HG03095 (cell line): ENCODE results near the gene TCEA3.

Experiments
- ATAC-seq: cut with Tn5 transposase; IDR thresholded peaks from one replicate; pipeline ENCODE4 v1.9.1; 2021; ENCODE audit warnings: moderate library complexity; ENCODE audit not compliant: unreplicated experiment

TCEA3 gene

DNA sequence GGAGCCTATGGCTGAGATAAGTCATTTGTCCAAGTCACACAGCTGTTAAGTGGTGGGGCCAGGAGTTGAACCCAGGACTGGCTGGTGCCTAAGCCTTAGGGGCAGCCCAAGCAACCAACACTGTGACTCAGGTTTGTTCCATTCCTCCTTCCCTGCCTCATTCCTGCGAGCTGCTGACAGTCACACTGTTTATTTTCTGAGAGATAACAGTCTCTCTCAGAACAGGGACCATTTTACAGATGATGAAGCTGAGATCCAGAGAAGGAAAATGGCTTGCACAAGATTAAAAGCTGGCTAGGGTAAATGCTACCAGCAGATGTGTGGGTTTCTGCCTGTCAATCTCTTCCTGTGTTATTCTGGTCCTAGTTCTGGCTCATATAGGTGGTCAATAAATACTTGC is 24.3 kb upstream of the TCEA3 start:
- ATAC-seq = no peak

DNA sequence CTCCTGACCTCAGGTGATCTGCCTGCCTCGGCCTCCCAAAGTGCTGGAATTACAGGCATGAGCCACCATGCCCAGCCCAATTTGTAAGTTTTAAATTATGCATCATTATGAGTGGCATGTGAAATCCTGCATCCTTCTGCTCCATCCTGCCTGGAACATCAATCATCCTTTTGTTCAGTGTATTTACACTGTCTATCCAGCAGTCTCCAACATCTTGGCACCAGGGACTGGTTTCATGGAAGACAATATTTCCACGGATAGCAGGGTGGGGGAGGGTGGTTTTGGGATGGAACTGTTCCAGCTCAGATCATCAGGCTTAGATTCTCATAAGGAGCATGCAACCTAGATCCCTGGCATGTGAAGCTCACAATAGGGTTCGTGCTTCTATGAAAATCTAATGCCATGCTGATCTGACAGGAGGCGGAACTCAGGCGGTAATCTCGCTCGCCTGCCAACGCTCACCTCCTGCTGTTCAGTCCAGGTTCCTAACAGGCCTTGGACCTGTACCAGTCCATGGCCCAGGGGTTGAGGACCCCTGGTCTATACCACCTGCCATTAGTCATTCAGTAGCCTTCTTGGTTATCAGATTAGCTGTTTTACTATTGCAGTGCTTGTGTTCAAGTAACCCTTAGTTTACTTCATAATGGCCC is 22.2 kb upstream of the TCEA3 start:
- ATAC-seq = no peak

DNA sequence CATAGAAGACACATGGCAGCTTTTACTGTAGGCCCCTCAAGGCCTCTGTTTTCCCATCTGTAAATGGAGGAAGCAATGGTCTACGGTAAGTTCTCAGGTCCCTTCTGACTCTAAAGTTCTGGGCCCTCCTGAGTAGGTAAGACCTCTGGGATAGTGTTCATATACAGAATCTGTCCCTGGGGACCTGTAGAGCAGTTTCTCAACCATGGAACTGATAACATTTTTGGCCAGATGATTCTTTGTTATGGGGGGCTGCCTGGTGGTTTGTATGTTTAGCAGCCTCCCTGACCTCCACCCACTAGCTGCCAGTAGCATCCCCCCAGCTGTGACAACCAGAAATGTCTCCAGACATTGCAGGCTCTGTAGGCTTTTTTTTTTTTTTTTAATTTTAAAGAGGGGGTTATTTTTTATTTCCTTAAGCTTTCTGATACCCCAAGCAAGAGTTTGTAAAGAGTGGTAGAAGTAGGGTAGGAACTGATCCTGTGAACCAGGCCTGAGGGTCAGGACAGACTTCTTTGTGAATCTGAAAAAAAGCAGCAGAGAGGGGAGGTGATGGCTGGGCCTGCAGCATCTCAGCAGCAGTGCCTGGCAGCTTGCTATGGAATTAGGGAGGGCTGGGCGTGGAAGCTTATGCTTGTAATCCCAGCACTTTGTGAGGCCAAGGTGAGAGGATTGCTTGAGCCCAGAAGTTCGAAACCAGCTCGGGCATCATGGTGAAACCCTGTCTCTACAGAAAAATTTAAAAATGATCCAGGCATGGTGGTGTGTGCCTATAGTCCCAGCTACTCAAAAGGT is 20.2 kb upstream of the TCEA3 start:
- no peak for ATAC-seq

DNA sequence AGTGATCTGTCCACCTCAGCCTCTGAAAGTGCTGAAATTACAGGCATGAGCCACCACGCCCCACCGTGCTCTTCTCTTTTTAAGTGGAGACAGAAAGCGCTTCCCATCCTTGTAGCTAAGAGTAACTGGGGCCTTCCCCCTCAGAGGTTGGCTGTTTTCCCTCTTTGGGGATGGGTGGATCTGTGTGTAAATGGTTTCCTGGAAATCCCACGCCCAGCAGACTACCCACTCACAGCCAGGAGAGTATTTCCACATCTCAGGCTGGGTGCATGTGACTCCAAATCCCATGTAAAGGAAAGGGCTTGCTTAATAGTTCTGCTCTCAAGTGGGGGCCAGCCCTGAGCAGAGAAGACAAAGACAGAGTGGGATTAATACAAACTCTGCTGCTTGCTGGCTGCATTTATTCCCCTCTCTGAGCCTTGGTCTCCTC is 19.6 kb upstream of the TCEA3 start:
- no peak for ATAC-seq

DNA sequence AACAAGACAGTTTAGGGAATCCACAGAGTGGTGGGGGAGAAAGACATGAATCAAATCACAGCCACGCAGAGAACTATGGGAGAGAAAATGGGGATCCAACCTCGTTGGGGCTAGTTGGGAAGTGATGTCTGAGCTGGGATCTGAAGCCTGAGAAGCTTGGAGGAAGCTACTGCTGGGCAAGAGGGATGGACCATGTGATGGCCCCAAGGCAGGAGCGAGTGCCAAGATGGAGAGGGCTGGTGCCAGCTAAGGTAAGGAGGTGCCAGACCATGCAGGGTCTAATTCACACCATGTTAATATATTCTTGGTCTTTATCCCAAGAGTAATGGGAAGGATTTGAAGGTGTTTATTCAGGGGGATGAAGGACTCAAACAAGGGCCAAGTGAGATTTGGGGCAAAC is 18.2 kb upstream of the TCEA3 start:
- no peak for ATAC-seq

DNA sequence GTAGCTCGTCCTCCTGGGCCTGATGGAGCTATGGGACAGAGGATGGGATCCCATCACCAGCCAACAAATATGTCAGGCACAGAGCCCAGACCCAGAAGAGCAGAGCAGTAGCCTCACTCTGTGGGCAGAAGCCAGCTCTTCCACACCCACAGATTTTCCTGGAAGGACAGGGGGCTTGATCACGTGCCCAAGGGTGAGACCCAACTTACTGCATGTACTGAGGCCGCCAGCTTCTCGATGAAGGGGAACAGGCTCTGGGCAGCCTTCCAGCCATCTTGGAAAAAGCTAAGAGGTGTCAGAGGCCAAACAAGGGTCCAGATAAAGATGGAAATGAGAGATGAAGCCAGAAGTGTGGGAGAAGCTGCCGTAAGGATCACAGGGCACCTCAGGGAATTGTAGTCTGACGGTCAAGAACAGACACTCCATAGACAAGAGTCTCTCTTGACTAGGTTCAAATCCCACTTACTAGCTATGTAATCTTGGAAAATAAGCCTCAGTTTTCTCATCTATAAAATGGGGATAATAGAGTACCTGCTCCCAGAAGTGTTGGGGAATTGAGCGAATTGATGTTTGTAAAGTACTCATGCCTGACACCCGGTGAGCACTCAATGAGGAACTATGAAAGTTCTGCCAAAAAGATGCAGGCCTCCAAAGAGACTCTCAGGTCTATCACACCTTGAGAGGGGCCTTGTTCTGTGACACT is 17.0 kb upstream of the TCEA3 start:
- ATAC-seq = no peak

DNA sequence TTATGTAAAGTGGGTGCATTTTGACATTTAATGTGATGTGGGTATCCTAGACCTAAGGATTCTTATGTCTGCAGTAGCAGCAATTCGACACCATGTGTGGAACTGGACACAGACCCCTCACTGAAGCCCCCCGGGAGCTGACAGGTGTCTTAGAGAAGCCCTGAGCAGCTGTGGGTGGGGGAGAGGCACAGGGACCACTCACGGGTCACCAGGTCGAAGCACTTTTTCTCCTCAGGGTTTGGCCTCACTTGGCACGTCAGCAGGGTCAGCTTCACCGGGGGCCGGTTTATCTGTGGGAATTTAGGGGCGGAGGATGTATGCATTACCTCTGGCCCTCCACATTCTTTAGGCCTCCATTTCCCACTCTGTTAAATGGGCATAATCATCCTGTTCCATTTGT is 14.0 kb upstream of the TCEA3 start:
- no peak for ATAC-seq

DNA sequence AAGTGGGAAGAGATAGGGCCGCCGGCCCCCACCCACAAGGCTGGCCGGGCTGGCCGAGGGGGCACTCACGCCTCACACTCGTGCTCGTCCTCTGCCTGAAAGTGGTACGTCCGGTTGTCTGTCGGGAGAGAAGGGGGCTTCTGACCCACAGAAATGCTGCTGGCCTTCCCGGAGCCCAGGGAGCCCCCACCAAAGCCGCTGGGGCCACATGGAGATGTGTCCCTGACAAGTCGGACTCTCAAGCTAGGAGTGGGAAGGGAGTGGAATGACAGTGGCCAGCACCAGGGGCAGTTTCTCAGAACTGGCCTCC is 12.8 kb upstream of the TCEA3 start:
- ATAC-seq = no peak

DNA sequence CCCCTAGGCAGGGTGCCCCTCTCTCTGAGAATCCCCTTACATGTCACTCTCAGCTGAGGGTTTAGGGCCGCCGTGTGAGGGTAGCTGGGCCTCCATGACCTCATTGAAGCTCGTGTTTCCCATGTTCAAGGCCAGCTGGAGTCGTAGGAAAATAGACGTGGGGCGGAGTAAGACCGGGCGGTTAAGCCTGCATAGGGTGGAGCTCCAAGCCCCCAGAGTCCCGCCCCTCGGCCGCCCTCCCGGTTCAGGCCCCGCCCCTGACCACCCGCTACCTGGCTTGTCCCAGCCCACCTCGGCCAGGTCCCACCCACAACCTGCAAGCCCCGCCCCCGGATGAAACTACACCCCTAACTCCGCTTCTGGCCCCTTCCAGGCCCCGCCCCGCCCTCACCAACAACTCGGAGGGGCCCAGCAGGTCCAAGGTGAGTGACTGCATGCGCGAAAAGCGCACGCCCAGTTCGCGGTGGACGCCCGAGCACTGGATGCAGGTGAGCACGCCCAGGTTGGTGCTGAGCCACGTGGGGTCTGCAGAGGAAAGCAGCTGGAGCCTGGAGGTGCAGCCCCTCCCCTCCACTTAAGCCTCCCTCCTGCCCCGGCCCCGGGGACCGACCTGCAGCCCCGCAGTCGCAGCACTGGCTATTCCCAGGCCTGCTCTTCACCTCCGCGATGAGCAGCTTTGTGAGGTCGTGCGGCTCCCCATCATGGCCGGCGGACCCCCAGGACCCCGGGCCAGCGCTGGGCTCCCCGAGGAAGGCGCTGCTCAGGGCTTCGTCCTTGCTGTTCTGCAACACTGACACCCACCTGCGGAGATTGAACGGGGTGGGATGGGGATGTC is 12.2 kb upstream of the TCEA3 start:
- ATAC-seq = no peak

DNA sequence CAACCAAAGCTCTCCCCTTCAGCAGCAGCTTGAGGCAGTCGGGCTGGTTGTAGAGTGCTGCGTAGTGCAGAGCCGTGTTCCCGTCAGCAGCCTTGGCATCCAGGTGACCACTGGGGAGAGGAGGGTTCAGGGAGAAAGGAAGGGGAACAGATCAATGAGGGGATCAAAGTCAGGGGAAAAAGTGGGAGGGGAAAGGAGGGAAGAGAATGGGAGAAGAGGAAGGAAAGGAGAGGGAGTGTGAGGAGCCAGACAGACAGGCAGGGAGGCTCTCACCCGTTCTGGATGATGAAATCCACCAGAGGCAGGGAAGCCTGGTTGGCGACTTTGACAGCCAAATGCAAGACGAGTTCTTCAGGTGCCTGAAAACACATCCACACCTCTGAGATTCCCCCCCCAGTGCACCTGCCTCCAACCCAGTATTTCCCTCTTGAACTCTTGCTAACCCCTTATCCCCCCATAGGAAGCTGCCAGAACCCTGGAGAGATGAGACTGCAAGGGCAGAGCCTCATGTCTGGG is 9.8 kb upstream of the TCEA3 start:
- ATAC-seq = no peak

DNA sequence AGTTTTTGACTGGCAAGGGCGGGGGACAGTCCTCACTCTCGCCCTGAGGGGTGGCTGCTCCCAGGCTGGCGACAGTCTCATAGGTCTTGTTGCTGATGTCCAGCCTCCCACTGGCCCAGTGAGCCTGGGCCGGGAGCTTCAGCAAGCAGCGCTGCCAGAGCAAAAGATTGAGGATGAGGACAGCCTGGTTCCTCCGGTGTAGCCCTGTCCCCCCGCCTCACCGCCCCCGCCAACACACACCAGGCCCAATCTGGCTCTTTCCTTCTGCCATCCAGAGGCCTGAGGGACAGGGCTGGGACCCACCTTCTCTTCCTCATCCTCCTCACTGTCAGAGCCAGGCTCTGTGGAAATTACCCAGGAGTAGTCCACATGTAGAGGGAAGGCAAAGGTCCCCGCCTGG is 8.6 kb upstream of the TCEA3 start:
- no peak for ATAC-seq

DNA sequence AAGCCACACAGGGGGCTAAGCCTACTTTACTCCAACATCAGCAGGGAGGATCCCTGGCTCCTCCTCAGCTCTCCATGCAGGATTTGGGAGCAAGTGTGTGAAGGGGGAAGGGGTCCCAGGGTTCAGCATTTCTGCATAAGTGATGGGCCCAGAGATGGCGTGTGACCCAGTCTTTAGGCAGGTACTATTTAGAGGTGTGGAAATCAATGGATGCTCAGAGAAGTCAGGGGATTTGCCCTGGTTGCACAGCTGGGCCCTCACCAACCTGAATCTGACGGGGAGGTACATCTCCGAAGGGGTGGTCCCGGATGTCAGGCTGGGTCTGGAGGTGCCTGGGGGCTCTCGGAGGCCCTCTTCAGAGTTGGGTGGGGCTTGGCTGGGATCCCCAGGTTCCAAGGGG is 6.9 kb upstream of the TCEA3 start:
- no peak for ATAC-seq

DNA sequence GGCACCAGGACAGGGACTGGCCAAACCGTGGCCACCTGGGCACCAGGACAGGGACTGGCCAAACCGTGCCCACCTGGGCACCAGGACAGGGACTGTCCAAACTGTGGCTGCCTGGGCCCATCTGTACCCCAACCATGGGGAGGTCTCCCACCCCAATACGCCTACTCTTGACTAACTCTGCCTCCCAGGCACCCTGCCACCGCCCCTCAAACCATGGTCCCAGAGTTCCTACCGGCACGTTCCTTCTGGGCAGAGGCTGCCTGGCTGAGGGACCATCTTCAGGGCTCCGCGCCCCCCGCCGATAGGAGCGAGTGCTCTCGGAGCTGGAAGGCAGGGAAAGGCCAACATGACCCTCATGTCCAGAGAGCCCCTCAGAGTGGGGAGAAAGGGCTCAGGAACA is 6.3 kb upstream of the TCEA3 start:
- no peak for ATAC-seq

DNA sequence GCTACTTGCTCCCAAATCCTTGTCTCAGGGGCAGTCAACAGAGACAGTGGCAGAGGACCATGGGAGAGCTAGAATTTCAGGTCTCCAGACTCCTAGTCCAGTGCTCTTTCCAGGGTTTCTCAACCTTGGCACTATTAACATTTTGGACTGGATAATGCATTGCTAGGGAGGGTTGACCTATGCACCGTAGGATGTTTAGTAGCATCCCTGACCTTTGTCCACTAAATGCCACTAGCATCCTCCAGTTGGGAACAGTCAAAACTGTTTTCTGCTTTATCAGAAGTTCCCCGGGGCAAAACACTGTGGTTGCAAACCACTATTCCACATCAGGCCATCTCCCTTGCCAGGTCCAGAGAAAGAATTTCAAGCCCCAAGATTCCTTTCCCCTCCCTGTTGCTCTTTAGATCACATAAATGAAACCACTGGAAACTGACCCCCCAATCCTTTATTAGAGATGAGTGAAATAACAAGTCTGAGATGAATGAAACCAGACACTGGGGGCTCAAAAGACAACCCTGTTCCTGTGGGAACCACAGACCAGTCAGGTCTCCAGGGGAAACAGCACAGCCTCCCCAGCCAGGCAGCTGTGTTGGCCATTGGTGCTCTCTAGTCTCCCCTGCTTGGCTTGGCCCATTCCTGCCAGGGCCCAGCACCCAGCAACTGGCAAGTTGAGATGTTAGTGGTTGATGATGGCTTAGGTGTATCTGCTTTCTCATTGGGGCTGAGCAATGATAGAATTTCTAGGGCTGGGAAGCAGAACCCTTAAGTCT is 3.8 kb upstream of the TCEA3 start:
- no peak for ATAC-seq

DNA sequence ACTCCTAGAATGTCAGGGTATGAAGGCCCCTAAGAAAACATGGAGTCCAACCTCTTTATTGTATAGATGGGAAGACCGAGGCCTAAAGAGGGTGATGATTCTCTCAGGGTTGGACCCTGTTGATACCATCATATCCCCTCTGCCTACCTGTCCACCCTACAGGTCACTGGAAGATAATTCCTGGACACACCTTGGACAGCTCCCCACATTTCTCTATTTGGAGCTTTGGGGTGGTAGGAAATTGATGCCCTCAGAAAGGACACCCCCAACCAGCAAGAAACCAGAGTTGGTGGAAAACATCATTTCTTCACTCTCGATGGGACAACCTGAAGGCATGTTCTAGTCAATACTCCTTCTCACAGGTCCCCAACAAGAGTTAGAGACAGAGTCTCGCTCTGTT is 3.0 kb upstream of the TCEA3 start:
- ATAC-seq = no peak

DNA sequence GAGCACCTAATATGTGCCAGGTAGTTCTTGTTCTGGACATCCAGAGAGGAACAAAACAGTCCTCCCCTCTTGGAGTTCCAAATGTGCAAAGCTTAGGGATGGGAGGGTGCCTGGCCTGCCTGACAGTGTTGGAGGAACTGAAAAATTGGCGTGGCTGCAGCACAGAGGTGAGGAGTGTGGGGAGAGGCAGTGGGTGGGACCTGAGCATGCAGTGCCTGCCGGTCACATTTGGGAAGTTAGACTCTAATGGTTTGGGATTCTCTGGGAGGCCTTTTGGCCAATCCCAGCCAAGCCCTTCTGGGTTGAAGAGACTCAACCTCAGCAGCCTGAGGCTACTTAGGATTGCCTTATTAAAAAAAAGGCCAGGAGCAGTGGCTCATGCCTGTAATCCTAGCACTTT is 2.3 kb upstream of the TCEA3 start:
- ATAC-seq = no peak

DNA sequence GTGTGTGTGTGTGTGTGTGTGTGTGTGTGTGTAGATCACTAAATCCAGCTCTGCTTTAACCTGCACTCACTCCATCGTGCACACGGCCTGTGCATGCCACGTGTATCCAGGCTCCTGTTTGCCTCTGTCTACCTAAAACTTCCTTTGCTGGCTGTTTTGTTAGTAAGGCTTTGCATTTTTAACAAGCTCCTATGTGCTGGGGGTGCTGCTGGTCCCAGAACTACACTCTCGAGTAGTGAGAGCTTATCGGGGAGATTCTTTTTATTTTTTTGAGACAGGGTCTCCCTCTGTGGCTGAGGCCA is 596 bp upstream of the TCEA3 start:
- no peak for ATAC-seq

DNA sequence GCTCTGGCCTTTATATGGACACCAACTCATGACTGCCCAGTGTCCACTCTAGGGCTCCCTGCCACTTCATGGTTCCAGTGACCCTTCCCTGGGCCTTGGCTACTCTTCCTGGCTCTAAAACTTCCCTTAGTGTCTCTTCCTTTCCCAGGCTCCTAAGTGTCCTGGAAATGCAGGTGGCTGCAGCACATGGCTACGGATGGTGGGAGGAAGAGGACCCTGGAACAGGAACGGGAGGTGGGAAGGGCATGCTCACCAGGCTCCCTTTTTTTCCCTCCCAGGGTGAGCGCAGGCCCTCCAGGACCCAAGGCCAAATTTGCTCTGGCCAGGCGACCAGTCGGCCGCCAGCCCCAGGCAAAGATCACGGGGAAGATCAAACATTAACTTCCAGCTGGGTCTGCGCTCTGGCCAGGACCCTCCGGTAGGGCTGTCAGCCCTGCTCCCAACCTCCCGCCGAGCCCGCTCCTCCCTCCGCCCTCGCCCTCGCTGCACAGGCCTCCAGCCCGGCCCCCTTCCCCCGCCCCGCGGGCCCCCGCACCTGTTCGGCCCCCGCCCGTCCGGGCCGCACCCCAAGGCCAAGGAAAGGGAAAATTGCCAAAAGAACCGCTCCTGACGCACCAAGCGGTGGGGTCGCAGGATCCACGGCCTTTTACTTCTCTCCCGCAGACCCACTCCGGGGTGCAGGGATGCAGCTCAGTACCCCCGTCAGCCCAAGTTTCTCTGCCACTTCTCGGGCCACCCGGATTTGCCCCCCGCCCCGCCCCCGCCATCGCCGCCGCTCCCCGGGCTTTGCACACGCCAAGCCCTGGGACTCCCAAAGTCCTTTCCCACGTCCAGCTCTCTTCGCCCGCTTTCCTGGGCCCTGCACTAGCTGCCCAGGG is 894 bp downstream of the TCEA3 start:
- no peak for ATAC-seq

DNA sequence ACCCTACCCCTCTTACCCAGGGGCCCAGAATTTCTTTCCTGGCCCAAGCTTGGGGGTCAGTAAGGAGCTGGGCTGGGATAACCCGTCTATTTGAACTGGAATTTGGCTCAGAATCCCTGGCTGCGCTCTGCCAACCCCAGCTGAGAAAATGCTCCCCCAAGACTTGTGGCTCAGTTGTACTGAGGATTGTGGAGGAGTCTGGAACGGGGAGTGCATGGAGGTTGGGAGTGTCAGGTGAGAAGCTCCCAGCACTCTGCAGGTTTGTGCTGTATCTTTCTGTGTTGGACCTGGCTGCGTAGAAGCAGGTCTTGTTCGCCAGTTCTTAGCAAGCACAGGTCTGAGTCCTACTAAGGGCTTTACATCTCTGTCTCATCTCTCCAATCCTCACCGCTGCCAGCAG is 1.6 kb downstream of the TCEA3 start:
- ATAC-seq = no peak
